ENCODE data around the gene SLC1A5.

SLC1A5 gene

DNA sequence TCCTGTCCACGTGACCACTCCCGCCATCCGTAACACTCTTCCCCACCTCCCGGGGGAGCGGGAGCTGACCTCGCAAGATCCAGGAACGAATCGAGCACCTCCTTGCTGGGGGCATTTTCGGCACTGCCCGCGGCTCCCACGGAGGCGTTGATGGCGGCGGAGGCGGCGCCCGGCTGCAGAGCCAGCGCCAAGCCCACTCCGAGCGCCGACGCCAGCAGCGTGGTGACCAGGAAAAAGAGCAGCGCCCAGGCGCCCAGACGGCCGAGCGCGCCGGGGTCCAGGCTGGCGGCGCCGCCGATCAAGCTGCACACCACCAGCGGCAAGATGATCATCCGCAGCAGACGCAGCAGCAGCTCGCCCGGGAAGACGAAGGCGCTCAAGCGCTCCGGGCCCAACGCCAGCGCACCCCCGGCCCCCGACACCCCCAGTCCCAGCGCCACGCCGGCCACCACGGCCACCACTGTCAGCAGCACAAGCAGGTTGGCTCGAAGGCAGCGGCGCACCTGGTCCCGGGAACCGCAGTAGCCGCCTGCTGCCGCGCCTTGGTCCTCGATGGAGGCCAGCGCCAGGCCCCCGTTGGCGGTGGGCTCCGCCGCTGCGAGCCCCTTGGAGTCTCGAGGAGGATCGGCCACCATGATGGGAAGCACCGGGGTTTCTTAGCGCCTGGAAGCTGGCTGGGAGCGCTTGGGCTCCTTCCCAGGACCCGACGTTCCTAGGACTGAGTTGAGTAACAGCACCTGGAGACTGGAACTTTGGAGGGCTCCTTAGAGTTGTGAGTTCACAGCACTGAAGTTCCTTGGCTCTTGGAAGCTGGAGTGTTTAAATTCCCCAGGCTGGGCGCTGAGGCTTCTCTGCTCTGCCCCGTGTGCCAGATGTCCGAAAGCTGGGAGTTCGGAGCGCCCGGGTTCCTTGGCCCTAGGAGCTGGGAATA, 798 bp downstream of the SLC1A5 start:
- peak; percentile 49 for DNase-seq
- H3K27me3 ChIP-seq (ENCODE audit: insufficient read depth, low read length, poor library complexity): no peaks in the 10 kb centered on the region
- peaks cover 57% of the 10 kb centered on the region for H3K79me2 ChIP-seq (ENCODE audit: insufficient read depth, low read length)
- no peaks in the 10 kb centered on the region for H3K9me3 ChIP-seq (ENCODE audit: insufficient read depth, low read length, severe bottlenecking)
- peak overlapping the region; percentile 66 for H2AFZ ChIP-seq (ENCODE audit: low read depth, low read length)
- H4K20me1 ChIP-seq (ENCODE audit: insufficient read depth, low read length): peaks cover 42% of the 10 kb centered on the region
- peaks cover 35% of the 10 kb centered on the region for H3K36me3 ChIP-seq (ENCODE audit: insufficient read depth, low read length)
- H3K9ac ChIP-seq (ENCODE audit: low read depth, low read length): peak overlapping the region; percentile 70
- TF ChIP-seq EZH2 (IDR thresholded peaks at IDR 0.05; ENCODE audit: borderline replicate concordance, low read depth, low read length, severe bottlenecking): no peak
- no peak for TF ChIP-seq CTCF (IDR thresholded peaks at IDR 0.05; ENCODE audit: borderline replicate concordance, extremely low read depth, low read length, poor library complexity, severe bottlenecking)
- peak overlapping the region; percentile 86 to 88 for H3K4me3 ChIP-seq (ENCODE audit: low read depth in 1 of 2, low read length in 2 of 2)
- no peak for ATAC-seq (ENCODE audit: insufficient read depth, low read depth)
- H3K4me2 ChIP-seq (ENCODE audit: insufficient read depth, low read length): peak overlapping the region; percentile 94
- peak overlapping the region; percentile 94 for H3K27ac ChIP-seq (ENCODE audit: low read length)
- H3K4me1 ChIP-seq (ENCODE audit: insufficient read depth, low read length): peaks cover 67% of the 10 kb centered on the region

DNA sequence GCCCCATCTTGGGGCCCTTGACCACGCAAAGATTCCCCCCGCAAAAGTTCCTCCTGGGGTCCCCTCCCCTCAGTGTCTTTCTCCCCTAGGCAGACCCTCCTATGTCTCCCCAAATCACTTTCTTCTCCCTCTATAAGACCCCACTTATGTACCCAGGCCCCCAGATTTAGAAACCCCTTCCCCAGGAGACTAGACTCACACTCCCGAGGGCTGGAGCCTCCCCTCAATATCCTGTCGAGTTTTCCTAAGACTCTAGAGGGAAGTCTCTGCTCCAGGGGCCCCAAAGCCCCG, 1.4 kb downstream of the SLC1A5 start:
- Histone ChIP-seq H2AFZ (ENCODE audit: low read depth, low read length) (peak overlapping the region; percentile 66), H3K4me2 (ENCODE audit: insufficient read depth, low read length) (peak overlapping the region; percentile 94), H3K36me3 (ENCODE audit: insufficient read depth, low read length) (peaks cover 41% of the 10 kb centered on the region), H3K27me3 (ENCODE audit: insufficient read depth, low read length, poor library complexity) (no peaks in the 10 kb centered on the region), H3K27ac (ENCODE audit: low read length) (peak overlapping the region; percentile 94), H3K4me3 (ENCODE audit: low read depth in 1 of 2, low read length in 2 of 2) (peak overlapping the region; percentile 86 to 88), H3K9me3 (ENCODE audit: insufficient read depth, low read length, severe bottlenecking) (no peaks in the 10 kb centered on the region), H3K4me1 (ENCODE audit: insufficient read depth, low read length) (peaks cover 65% of the 10 kb centered on the region), H3K9ac (ENCODE audit: low read depth, low read length) (peak overlapping the region; percentile 70), H3K79me2 (ENCODE audit: insufficient read depth, low read length) (peaks cover 64% of the 10 kb centered on the region), H4K20me1 (ENCODE audit: insufficient read depth, low read length) (peaks cover 47% of the 10 kb centered on the region)
- ATAC-seq (ENCODE audit: insufficient read depth, low read depth) (no peak), DNase-seq (no peak)
- TF ChIP-seq CTCF (IDR thresholded peaks at IDR 0.05; ENCODE audit: borderline replicate concordance, extremely low read depth, low read length, poor library complexity, severe bottlenecking): no peak
- TF ChIP-seq EZH2 (IDR thresholded peaks at IDR 0.05; ENCODE audit: borderline replicate concordance, low read depth, low read length, severe bottlenecking): no peak

DNA sequence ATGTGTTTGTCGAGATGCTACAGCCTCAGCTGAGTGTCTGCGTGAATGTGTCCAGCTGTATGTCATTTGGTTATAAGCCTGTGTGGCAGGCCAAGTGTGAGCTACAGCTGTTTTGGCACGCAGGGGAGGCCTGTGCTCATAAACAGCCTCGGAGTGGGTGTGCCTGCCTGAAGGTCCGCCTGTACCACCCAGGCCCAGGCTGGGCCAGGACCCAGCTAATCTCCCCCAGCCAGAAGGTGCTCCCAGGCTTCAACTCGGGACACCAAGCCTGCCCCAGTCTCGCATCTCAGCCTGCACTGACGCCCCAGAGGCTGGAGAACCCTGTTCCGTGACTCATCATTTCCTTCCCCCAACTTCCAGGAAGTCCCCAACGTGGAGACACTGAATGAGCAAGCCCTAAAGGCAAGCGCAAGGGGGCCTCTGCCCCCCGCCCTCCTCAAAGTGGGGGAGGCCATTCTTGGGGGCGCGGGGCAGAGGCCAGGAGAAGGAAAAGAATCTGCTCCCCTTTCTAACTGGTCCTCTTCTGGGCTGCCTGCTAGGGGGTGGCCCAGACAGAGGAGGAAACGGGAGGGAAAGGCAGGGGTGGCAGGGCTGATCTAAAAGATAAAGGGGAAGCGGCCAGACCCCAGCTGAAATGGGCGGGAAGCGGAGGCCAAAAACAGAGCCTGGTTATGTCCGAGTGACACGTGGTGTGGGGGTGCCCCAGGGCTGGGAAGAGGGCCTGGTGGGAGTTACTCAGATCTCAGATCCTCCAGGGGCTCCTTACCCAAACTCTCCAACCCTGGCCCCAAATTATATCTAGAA, 2.0 kb downstream of the SLC1A5 start:
- peaks cover 59% of the 10 kb centered on the region for H3K4me1 ChIP-seq (ENCODE audit: insufficient read depth, low read length)
- H3K9ac ChIP-seq (ENCODE audit: low read depth, low read length): peak overlapping the region; percentile 70
- no peak for TF ChIP-seq EZH2 (IDR thresholded peaks at IDR 0.05; ENCODE audit: borderline replicate concordance, low read depth, low read length, severe bottlenecking)
- no peak for TF ChIP-seq CTCF (IDR thresholded peaks at IDR 0.05; ENCODE audit: borderline replicate concordance, extremely low read depth, low read length, poor library complexity, severe bottlenecking)
- DNase-seq (peak; percentile 83), ATAC-seq (ENCODE audit: insufficient read depth, low read depth) (peak; percentile 47)
- H4K20me1 ChIP-seq (ENCODE audit: insufficient read depth, low read length): peaks cover 53% of the 10 kb centered on the region
- peaks cover 47% of the 10 kb centered on the region for H3K36me3 ChIP-seq (ENCODE audit: insufficient read depth, low read length)
- H3K27me3 ChIP-seq (ENCODE audit: insufficient read depth, low read length, poor library complexity): no peaks in the 10 kb centered on the region
- peak overlapping the region; percentile 86 to 88 for H3K4me3 ChIP-seq (ENCODE audit: low read depth in 1 of 2, low read length in 2 of 2)
- peak overlapping the region; percentile 94 for H3K27ac ChIP-seq (ENCODE audit: low read length)
- 0 out of 2 replicates have a peak overlapping the region, but pooled peaks have one; percentile 17 for H2AFZ ChIP-seq (ENCODE audit: low read depth, low read length)
- H3K4me2 ChIP-seq (ENCODE audit: insufficient read depth, low read length): peak overlapping the region; percentile 94
- H3K9me3 ChIP-seq (ENCODE audit: insufficient read depth, low read length, severe bottlenecking): no peaks in the 10 kb centered on the region
- H3K79me2 ChIP-seq (ENCODE audit: insufficient read depth, low read length): peaks cover 69% of the 10 kb centered on the region

Data from DND-41 (cell line).